HEK293 (cell line): ENCODE results near the gene SLC43A3.

ENCODE experiments used
- CTCF ChIA-PET: fragments of 350-600 bp; formaldehyde crosslinking; extraction: SDS; loops from one replicate; lab custom pipeline; 2021; ENCODE audit warnings: antibody characterized with exemption; lab: Yijun Ruan, JAX
- POLR2A ChIA-PET: fragments of 300-600 bp; formaldehyde crosslinking; extraction: SDS; loops from one replicate; lab custom pipeline; 2020; ENCODE audit warnings: antibody characterized with exemption, inconsistent platforms; lab: Yijun Ruan, JAX
- H3K27ac ChIP-seq: fragments of 200-500 bp; sonication (Bioruptor generic); 2 replicates; pipeline ENCODE4 v1.5.1; 2014; ENCODE audit warnings: low read depth, low read length, control low read depth, inconsistent platforms; ENCODE audit errors: extremely low read depth
- H3K36me3 ChIP-seq, 2 experiments: fragments of 200-500 bp in 1 of 2; sonication (Bioruptor generic) in 1 of 2; 1 replicate in 1 of 2; 2 replicates in 1 of 2; pipeline ENCODE4 v1.5.1; 2014 to 2017; ENCODE audit warnings: inconsistent platforms in 2 of 2, low read length in 2 of 2; ENCODE audit not compliant: control insufficient read depth in 2 of 2, insufficient read depth in 1 of 2
- H3K4me1 ChIP-seq: fragments of 200-500 bp; sonication (Bioruptor generic); 2 replicates; pipeline ENCODE4 v1.5.1; 2014; ENCODE audit warnings: mild to moderate bottlenecking, low read length, inconsistent platforms; ENCODE audit not compliant: control insufficient read depth, insufficient read depth
- H3K4me3 ChIP-seq: 2 replicates; pipeline ENCODE4 v1.5.1; 2011; ENCODE audit warnings: low read depth, mild to moderate bottlenecking, control low read depth, low read length, moderate library complexity
- H3K9me3 ChIP-seq: fragments of 200-500 bp; sonication (Bioruptor generic); 2 replicates; pipeline ENCODE4 v1.5.1; 2014; ENCODE audit warnings: low read depth, low read length, inconsistent platforms; ENCODE audit not compliant: control insufficient read depth, insufficient read depth
- BCL11A ChIP-seq: fragments of 450-650 bp; formaldehyde crosslinking; IDR thresholded peaks from 2 replicates; pipeline ENCODE4 v1.5.1; 2016; ENCODE audit warnings: low read depth, missing biosample characterization, missing genetic modification characterization
- FEZF1 ChIP-seq: fragments of 450-650 bp; formaldehyde crosslinking; IDR thresholded peaks from 2 replicates; pipeline ENCODE4 v1.5.1; 2016; ENCODE audit warnings: missing biosample characterization, missing genetic modification characterization
- GLI4 ChIP-seq: fragments of 450-650 bp; formaldehyde crosslinking; IDR thresholded peaks from 2 replicates; pipeline ENCODE4 v1.5.1; 2016; ENCODE audit warnings: missing biosample characterization, missing genetic modification characterization
- MEIS1 ChIP-seq: sonication (generic); formaldehyde crosslinking; IDR thresholded peaks from 2 replicates; pipeline ENCODE4 v1.8.1; 2022; ENCODE audit warnings: missing genetic modification reagents, mild to moderate bottlenecking, borderline replicate concordance
- SP3 ChIP-seq: fragments of 450-650 bp; formaldehyde crosslinking; IDR thresholded peaks from 2 replicates; pipeline ENCODE4 v1.5.1; 2016; ENCODE audit warnings: missing biosample characterization, missing genetic modification characterization
- WT1 ChIP-seq: fragments of 450-650 bp; formaldehyde crosslinking; IDR thresholded peaks from 2 replicates; pipeline ENCODE4 v1.5.1; 2016; ENCODE audit warnings: missing biosample characterization, missing genetic modification characterization
- ZFHX2 ChIP-seq: fragments of 450-650 bp; formaldehyde crosslinking; conservative IDR thresholded peaks from 2 replicates; pipeline ENCODE4 v1.5.1; 2016; ENCODE audit warnings: missing biosample characterization, missing genetic modification characterization
- ZIC2 ChIP-seq: fragments of 450-650 bp; formaldehyde crosslinking; IDR thresholded peaks from 2 replicates; pipeline ENCODE4 v1.5.1; 2016; ENCODE audit warnings: missing biosample characterization, missing genetic modification characterization
- ZNF112 ChIP-seq: fragments of 450-650 bp; formaldehyde crosslinking; IDR thresholded peaks from 2 replicates; pipeline ENCODE4 v1.5.0; 2017; ENCODE audit warnings: missing biosample characterization, missing genetic modification characterization
- ZNF48 ChIP-seq: fragments of 450-650 bp; formaldehyde crosslinking; IDR thresholded peaks from 2 replicates; pipeline ENCODE4 v1.5.1; 2016; ENCODE audit warnings: missing biosample characterization, missing genetic modification characterization
- ZNF514 ChIP-seq: fragments of 450-650 bp; formaldehyde crosslinking; IDR thresholded peaks from 2 replicates; pipeline ENCODE4 v1.5.1; 2016; ENCODE audit warnings: missing biosample characterization, missing genetic modification characterization
- ZNF558 ChIP-seq: fragments of 450-650 bp; formaldehyde crosslinking; IDR thresholded peaks from 2 replicates; pipeline ENCODE4 v1.5.1; 2016; ENCODE audit warnings: missing biosample characterization, missing genetic modification characterization
- ZNF777 ChIP-seq: fragments of 450-650 bp; formaldehyde crosslinking; IDR thresholded peaks from 2 replicates; pipeline ENCODE4 v1.5.1; 2017; ENCODE audit warnings: missing biosample characterization, missing genetic modification characterization, borderline replicate concordance
- ZNF837 ChIP-seq: fragments of 450-650 bp; formaldehyde crosslinking; IDR thresholded peaks from 2 replicates; pipeline ENCODE4 v1.5.1; 2016; ENCODE audit warnings: missing biosample characterization, missing genetic modification characterization
- TF ChIP-seq, protein P1 (sequence below): fragments of 450-650 bp; formaldehyde crosslinking; IDR thresholded peaks from 2 replicates; pipeline ENCODE4 v1.5.1; 2016; ENCODE audit warnings: missing biosample characterization, missing genetic modification characterization, low read depth
- TF ChIP-seq, protein P2 (sequence below): fragments of 450-650 bp; formaldehyde crosslinking; IDR thresholded peaks from 2 replicates; pipeline ENCODE4 v1.5.1; 2016; ENCODE audit warnings: missing biosample characterization, missing genetic modification characterization, borderline replicate concordance
- TF ChIP-seq, protein P3 (sequence below): IDR thresholded peaks from 2 replicates; pipeline ENCODE4 v1.6.1; 2011; ENCODE audit warnings: mild to moderate bottlenecking, low read depth, low read length, borderline replicate concordance
- TF ChIP-seq, protein P4 (sequence below): fragments of 450-650 bp; formaldehyde crosslinking; IDR thresholded peaks from 2 replicates; pipeline ENCODE4 v1.5.1; 2017; ENCODE audit warnings: missing biosample characterization, mild to moderate bottlenecking, missing genetic modification characterization, moderate library complexity
- TF ChIP-seq, protein P5 (sequence below): fragments of 450-650 bp; formaldehyde crosslinking; IDR thresholded peaks from 2 replicates; pipeline ENCODE4 v1.5.1; 2016; ENCODE audit warnings: missing biosample characterization, missing genetic modification characterization

SLC43A3 gene

DNA sequence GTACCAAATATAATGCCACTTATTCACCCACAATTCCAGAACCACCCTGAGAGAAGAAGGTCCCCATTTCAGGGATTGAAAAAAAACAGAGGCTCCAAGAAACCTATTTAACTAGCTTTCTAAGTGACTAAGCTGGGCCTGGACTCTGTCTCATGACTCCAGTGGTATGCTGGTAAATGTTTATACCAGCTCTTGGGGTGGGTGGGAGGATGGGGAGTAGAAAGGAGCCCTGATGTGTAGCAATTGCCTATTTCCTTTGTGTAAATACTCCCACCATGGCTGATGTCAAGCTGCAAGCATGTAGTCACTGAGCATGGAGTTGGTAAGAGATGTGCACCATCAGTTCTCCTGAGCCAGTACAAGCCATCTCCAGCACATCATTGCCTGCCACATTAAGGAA is 48.7 kb downstream of the SLC43A3 start:
- H3K4me3 ChIP-seq, result no peak overlapping the region
- ChIA-PET POLR2A (no interaction called here), CTCF (no interaction called here)
- H3K36me3 ChIP-seq, result no peaks in the 10 kb centered on the region
- no peaks in the 10 kb centered on the region for H3K9me3 ChIP-seq
- TF ChIP-seq SP3 (tag by site-specific recombination) (no peak), ZFHX2 (0 out of 2 replicates have a peak, but pooled peaks have one; percentile 14), MEIS1 (CRISPR knock-in tag) (no peak), ZNF514 (tag by site-specific recombination) (no peak), WT1 (tag by site-specific recombination) (no peak), ZNF837 (tag by site-specific recombination) (no peak), ZIC2 (tag by site-specific recombination) (no peak)
- TF ChIP-seq, protein P1, sequence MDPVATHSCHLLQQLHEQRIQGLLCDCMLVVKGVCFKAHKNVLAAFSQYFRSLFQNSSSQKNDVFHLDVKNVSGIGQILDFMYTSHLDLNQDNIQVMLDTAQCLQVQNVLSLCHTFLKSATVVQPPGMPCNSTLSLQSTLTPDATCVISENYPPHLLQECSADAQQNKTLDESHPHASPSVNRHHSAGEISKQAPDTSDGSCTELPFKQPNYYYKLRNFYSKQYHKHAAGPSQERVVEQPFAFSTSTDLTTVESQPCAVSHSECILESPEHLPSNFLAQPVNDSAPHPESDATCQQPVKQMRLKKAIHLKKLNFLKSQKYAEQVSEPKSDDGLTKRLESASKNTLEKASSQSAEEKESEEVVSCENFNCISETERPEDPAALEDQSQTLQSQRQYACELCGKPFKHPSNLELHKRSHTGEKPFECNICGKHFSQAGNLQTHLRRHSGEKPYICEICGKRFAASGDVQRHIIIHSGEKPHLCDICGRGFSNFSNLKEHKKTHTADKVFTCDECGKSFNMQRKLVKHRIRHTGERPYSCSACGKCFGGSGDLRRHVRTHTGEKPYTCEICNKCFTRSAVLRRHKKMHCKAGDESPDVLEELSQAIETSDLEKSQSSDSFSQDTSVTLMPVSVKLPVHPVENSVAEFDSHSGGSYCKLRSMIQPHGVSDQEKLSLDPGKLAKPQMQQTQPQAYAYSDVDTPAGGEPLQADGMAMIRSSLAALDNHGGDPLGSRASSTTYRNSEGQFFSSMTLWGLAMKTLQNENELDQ (tag by site-specific recombination), result no peak
- TF ChIP-seq, all 188 proteins: peak for 1
- Histone ChIP-seq H3K4me1 (no peaks in the 10 kb centered on the region), H3K27ac (no peak overlapping the region)

DNA sequence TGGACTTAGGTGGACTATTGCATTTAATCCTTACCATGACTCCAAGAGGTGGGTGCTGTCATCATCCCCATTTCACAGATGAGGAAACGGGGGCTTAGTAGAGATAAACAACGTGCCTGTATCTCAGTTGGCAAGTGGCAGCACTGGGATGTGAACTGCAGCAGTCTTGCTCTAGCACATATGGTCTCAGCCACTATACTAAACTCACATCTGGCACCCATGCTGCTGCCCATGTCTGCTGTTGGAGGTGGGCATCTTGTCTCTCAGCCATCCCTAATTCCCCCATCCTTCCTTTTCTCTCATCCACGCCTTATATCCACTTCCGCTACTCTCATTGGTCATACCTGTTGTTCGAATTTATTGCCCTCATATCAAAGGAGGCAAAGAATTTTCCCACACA is 49.8 kb downstream of the SLC43A3 start:
- ChIA-PET CTCF (no interaction called here), POLR2A (no interaction called here)
- TF ChIP-seq, protein P2, sequence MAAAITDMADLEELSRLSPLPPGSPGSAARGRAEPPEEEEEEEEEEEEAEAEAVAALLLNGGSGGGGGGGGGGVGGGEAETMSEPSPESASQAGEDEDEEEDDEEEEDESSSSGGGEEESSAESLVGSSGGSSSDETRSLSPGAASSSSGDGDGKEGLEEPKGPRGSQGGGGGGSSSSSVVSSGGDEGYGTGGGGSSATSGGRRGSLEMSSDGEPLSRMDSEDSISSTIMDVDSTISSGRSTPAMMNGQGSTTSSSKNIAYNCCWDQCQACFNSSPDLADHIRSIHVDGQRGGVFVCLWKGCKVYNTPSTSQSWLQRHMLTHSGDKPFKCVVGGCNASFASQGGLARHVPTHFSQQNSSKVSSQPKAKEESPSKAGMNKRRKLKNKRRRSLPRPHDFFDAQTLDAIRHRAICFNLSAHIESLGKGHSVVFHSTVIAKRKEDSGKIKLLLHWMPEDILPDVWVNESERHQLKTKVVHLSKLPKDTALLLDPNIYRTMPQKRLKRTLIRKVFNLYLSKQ, result no peak
- TF ChIP-seq BCL11A (no peak), ZNF112 (tag by site-specific recombination) (no peak), ZNF48 (no peak), GLI4 (tag by site-specific recombination) (no peak), ZNF514 (tag by site-specific recombination) (no peak), FEZF1 (tag by site-specific recombination) (no peak), ZNF777 (tag by site-specific recombination) (no peak), ZNF558 (tag by site-specific recombination) (no peak)
- TF ChIP-seq, protein P3, sequence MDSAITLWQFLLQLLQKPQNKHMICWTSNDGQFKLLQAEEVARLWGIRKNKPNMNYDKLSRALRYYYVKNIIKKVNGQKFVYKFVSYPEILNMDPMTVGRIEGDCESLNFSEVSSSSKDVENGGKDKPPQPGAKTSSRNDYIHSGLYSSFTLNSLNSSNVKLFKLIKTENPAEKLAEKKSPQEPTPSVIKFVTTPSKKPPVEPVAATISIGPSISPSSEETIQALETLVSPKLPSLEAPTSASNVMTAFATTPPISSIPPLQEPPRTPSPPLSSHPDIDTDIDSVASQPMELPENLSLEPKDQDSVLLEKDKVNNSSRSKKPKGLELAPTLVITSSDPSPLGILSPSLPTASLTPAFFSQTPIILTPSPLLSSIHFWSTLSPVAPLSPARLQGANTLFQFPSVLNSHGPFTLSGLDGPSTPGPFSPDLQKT, result no peak
- TF ChIP-seq, protein P4, sequence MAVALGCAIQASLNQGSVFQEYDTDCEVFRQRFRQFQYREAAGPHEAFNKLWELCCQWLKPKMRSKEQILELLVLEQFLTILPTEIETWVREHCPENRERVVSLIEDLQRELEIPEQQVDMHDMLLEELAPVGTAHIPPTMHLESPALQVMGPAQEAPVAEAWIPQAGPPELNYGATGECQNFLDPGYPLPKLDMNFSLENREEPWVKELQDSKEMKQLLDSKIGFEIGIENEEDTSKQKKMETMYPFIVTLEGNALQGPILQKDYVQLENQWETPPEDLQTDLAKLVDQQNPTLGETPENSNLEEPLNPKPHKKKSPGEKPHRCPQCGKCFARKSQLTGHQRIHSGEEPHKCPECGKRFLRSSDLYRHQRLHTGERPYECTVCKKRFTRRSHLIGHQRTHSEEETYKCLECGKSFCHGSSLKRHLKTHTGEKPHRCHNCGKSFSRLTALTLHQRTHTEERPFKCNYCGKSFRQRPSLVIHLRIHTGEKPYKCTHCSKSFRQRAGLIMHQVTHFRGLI (tag by site-specific recombination), result no peak
- TF ChIP-seq, protein P5, sequence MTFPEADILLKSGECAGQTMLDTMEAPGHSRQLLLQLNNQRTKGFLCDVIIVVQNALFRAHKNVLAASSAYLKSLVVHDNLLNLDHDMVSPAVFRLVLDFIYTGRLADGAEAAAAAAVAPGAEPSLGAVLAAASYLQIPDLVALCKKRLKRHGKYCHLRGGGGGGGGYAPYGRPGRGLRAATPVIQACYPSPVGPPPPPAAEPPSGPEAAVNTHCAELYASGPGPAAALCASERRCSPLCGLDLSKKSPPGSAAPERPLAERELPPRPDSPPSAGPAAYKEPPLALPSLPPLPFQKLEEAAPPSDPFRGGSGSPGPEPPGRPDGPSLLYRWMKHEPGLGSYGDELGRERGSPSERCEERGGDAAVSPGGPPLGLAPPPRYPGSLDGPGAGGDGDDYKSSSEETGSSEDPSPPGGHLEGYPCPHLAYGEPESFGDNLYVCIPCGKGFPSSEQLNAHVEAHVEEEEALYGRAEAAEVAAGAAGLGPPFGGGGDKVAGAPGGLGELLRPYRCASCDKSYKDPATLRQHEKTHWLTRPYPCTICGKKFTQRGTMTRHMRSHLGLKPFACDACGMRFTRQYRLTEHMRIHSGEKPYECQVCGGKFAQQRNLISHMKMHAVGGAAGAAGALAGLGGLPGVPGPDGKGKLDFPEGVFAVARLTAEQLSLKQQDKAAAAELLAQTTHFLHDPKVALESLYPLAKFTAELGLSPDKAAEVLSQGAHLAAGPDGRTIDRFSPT (tag by site-specific recombination), result no peak
- Histone ChIP-seq H3K4me3 (no peak overlapping the region), H3K9me3 (no peaks in the 10 kb centered on the region), H3K36me3 (no peaks in the 10 kb centered on the region), H3K27ac (no peak overlapping the region), H3K4me1 (no peaks in the 10 kb centered on the region)
